GM23338 (cell line): ENCODE results near the gene SLC8A1.

Experiments
- CREB1 ChIP-seq: fragments of 250-450 bp; sonication (Bioruptor Pico); IDR thresholded peaks from 2 replicates; pipeline ENCODE4 v1.5.0; 2020; ENCODE audit warnings: low read depth, mild to moderate bottlenecking, moderate library complexity
- EZH2 ChIP-seq: fragments of 200-600 bp; sonication (generic); IDR thresholded peaks from one replicate; pipeline ENCODE4 v1.8.0; 2017; ENCODE audit warnings: antibody characterized with exemption, mild to moderate bottlenecking, low read depth; ENCODE audit not compliant: unreplicated experiment
- EZH2phosphoT487 ChIP-seq: fragments of 200-600 bp; sonication (generic); IDR thresholded peaks from one replicate; pipeline ENCODE4 v1.8.1; 2018; ENCODE audit warnings: antibody characterized with exemption; ENCODE audit not compliant: unreplicated experiment
- JUNB ChIP-seq: IDR thresholded peaks from one replicate; pipeline ENCODE4 v1.6.1; 2016; ENCODE audit warnings: antibody characterized with exemption; ENCODE audit not compliant: unreplicated experiment
- POLR2AphosphoS5 ChIP-seq: IDR thresholded peaks from 2 replicates; pipeline ENCODE4 v1.6.1; 2016; ENCODE audit warnings: antibody characterized with exemption, low read depth
- STAT1 ChIP-seq: IDR thresholded peaks from one replicate; pipeline ENCODE4 v1.6.1; 2016; ENCODE audit warnings: antibody characterized with exemption; ENCODE audit not compliant: unreplicated experiment
- ZNF331 ChIP-seq: fragments of 250-450 bp; sonication (Bioruptor Pico); IDR thresholded peaks from 2 replicates; pipeline ENCODE4 v1.5.0; 2020; ENCODE audit warnings: low read depth, mild to moderate bottlenecking, moderate library complexity
- TF ChIP-seq, protein P1 (sequence below), 2 experiments: fragments of 200-600 bp in 1 of 2; sonication (generic) in 1 of 2; conservative IDR thresholded peaks; 2 replicates each; pipeline versions ENCODE4 v1.5.1 to v1.6.1; 2016 to 2017; ENCODE audit warnings: antibody characterized with exemption in 2 of 2, low read depth in 2 of 2, mild to moderate bottlenecking in 2 of 2, moderate library complexity in 1 of 2
- TF ChIP-seq, protein P2 (sequence below): IDR thresholded peaks from one replicate; pipeline ENCODE4 v1.6.1; 2018; ENCODE audit warnings: antibody characterized with exemption; ENCODE audit not compliant: unreplicated experiment

- TF ChIP-seq EZH2 (no peak), EZH2phosphoT487 (no peak), POLR2AphosphoS5 (no peak), STAT1 (no peak), CREB1 (CRISPR knock-in tag) (no peak), ZNF331 (CRISPR knock-in tag) (no peak), JUNB (no peak)
- TF ChIP-seq, protein P1, sequence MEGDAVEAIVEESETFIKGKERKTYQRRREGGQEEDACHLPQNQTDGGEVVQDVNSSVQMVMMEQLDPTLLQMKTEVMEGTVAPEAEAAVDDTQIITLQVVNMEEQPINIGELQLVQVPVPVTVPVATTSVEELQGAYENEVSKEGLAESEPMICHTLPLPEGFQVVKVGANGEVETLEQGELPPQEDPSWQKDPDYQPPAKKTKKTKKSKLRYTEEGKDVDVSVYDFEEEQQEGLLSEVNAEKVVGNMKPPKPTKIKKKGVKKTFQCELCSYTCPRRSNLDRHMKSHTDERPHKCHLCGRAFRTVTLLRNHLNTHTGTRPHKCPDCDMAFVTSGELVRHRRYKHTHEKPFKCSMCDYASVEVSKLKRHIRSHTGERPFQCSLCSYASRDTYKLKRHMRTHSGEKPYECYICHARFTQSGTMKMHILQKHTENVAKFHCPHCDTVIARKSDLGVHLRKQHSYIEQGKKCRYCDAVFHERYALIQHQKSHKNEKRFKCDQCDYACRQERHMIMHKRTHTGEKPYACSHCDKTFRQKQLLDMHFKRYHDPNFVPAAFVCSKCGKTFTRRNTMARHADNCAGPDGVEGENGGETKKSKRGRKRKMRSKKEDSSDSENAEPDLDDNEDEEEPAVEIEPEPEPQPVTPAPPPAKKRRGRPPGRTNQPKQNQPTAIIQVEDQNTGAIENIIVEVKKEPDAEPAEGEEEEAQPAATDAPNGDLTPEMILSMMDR (conservative IDR thresholded peaks at IDR 0.05; ENCODE audit: low read depth in 2 of 2) = no peak
- TF ChIP-seq, protein P2, sequence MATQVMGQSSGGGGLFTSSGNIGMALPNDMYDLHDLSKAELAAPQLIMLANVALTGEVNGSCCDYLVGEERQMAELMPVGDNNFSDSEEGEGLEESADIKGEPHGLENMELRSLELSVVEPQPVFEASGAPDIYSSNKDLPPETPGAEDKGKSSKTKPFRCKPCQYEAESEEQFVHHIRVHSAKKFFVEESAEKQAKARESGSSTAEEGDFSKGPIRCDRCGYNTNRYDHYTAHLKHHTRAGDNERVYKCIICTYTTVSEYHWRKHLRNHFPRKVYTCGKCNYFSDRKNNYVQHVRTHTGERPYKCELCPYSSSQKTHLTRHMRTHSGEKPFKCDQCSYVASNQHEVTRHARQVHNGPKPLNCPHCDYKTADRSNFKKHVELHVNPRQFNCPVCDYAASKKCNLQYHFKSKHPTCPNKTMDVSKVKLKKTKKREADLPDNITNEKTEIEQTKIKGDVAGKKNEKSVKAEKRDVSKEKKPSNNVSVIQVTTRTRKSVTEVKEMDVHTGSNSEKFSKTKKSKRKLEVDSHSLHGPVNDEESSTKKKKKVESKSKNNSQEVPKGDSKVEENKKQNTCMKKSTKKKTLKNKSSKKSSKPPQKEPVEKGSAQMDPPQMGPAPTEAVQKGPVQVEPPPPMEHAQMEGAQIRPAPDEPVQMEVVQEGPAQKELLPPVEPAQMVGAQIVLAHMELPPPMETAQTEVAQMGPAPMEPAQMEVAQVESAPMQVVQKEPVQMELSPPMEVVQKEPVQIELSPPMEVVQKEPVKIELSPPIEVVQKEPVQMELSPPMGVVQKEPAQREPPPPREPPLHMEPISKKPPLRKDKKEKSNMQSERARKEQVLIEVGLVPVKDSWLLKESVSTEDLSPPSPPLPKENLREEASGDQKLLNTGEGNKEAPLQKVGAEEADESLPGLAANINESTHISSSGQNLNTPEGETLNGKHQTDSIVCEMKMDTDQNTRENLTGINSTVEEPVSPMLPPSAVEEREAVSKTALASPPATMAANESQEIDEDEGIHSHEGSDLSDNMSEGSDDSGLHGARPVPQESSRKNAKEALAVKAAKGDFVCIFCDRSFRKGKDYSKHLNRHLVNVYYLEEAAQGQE = no peak
Measured at GRCh38 chr2:40339026-40339425, 112.9 kb downstream of the SLC8A1 start.
